H9 (cell line): ENCODE data around the gene FHIT. TPM values are rescaled to one million over a fixed set of nuclear protein-coding genes. Genes with fewer than 3 reads are reported as not detected.

Experiments used
- DNase-seq: peaks from one replicate; pipeline ENCODE4 v3.0.0-alpha.2; 2017
- H2AFZ ChIP-seq: one replicate; pipeline ENCODE4 v1.6.1; 2013; ENCODE audit warnings: mild to moderate bottlenecking, low read length, control low read depth, moderate library complexity
- H2AK5ac ChIP-seq: 2 replicates; pipeline ENCODE4 v1.6.1; 2013; ENCODE audit warnings: low read length, control low read depth, mixed read lengths; ENCODE audit not compliant: insufficient read length
- H2BK120ac ChIP-seq: one replicate; pipeline ENCODE4 v1.6.1; 2013; ENCODE audit warnings: low read depth, mild to moderate bottlenecking, low read length, control low read depth, inconsistent platforms; ENCODE audit not compliant: poor library complexity, severe bottlenecking
- H2BK12ac ChIP-seq: 2 replicates; pipeline ENCODE4 v1.6.1; 2013; ENCODE audit warnings: low read length, control low read depth, mixed read lengths, low read depth; ENCODE audit not compliant: insufficient read length
- H2BK15ac ChIP-seq: 2 replicates; pipeline ENCODE4 v1.6.1; 2013; ENCODE audit warnings: low read depth, low read length, control low read depth
- H2BK20ac ChIP-seq: one replicate; pipeline ENCODE4 v1.6.1; 2013; ENCODE audit warnings: low read depth, mild to moderate bottlenecking, low read length, control low read depth, inconsistent platforms; ENCODE audit not compliant: poor library complexity, severe bottlenecking
- H2BK5ac ChIP-seq: 2 replicates; pipeline ENCODE4 v1.6.1; 2013; ENCODE audit warnings: low read length, control low read depth, mixed read lengths; ENCODE audit not compliant: insufficient read length
- H3K14ac ChIP-seq: 2 replicates; pipeline ENCODE4 v1.6.1; 2013; ENCODE audit warnings: low read length, control low read depth; ENCODE audit not compliant: insufficient read depth
- H3K18ac ChIP-seq: 2 replicates; pipeline ENCODE4 v1.6.1; 2013; ENCODE audit warnings: low read depth, mild to moderate bottlenecking, mixed read lengths, low read length, control low read depth; ENCODE audit not compliant: insufficient read length
- H3K23ac ChIP-seq: 2 replicates; pipeline ENCODE4 v1.6.1; 2013; ENCODE audit warnings: low read length, control low read depth, mixed read lengths, low read depth; ENCODE audit not compliant: insufficient read length
- H3K23me2 ChIP-seq: 2 replicates; pipeline ENCODE4 v1.6.1; 2013; ENCODE audit warnings: low read depth, mild to moderate bottlenecking, mixed read lengths, low read length, control low read depth; ENCODE audit not compliant: insufficient read length, poor library complexity, severe bottlenecking
- H3K27ac ChIP-seq: 2 replicates; pipeline ENCODE4 v1.5.1; 2013; ENCODE audit warnings: low read length, control low read depth, mixed read lengths, low read depth; ENCODE audit not compliant: insufficient read length
- H3K27me3 ChIP-seq: 2 replicates; pipeline ENCODE4 v1.6.1; 2013; ENCODE audit warnings: low read length, control low read depth, inconsistent platforms; ENCODE audit not compliant: insufficient read depth
- H3K4ac ChIP-seq: 2 replicates; pipeline ENCODE4 v1.6.1; 2013; ENCODE audit warnings: low read depth, mild to moderate bottlenecking, control low read depth, inconsistent platforms, low read length, moderate library complexity
- H3K4me1 ChIP-seq: 2 replicates; pipeline ENCODE4 v1.6.1; 2013; ENCODE audit warnings: low read length, control low read depth, inconsistent platforms; ENCODE audit not compliant: insufficient read depth
- H3K4me2 ChIP-seq: 2 replicates; pipeline ENCODE4 v1.6.1; 2013; ENCODE audit warnings: low read length, control low read depth, mixed read lengths; ENCODE audit not compliant: insufficient read length, insufficient read depth
- H3K56ac ChIP-seq: 2 replicates; pipeline ENCODE4 v1.6.1; 2013; ENCODE audit warnings: low read depth, mild to moderate bottlenecking, mixed read lengths, low read length, control low read depth; ENCODE audit not compliant: insufficient read length
- H3K79me1 ChIP-seq: 2 replicates; pipeline ENCODE4 v1.6.1; 2013; ENCODE audit warnings: low read depth, mild to moderate bottlenecking, moderate library complexity, low read length, control low read depth, inconsistent platforms; ENCODE audit not compliant: insufficient read depth, poor library complexity, severe bottlenecking
- H3K79me2 ChIP-seq: 2 replicates; pipeline ENCODE4 v1.6.1; 2013; ENCODE audit warnings: low read length, control low read depth, inconsistent platforms; ENCODE audit not compliant: insufficient read depth
- H3K9ac ChIP-seq: 2 replicates; pipeline ENCODE4 v1.6.1; 2013; ENCODE audit warnings: low read length, control low read depth, mixed read lengths; ENCODE audit not compliant: insufficient read length; ENCODE audit errors: extremely low read depth
- H3K9me3 ChIP-seq: one replicate; pipeline ENCODE4 v1.6.1; 2013; ENCODE audit warnings: low read depth, low read length, inconsistent platforms; ENCODE audit not compliant: control insufficient read depth
- H3T11ph ChIP-seq: one replicate; pipeline ENCODE4 v1.6.1; 2013; ENCODE audit warnings: mild to moderate bottlenecking, low read length, control low read depth, inconsistent platforms
- H4K20me1 ChIP-seq: one replicate; pipeline ENCODE4 v1.6.1; 2013; ENCODE audit not compliant: control insufficient read depth, insufficient read length, insufficient read depth
- H4K5ac ChIP-seq: 2 replicates; pipeline ENCODE4 v1.6.1; 2013; ENCODE audit warnings: low read depth, mild to moderate bottlenecking, mixed read lengths, low read length, control low read depth; ENCODE audit not compliant: insufficient read length
- H4K8ac ChIP-seq: replicated peaks from 2 replicates; pipeline ENCODE4 v1.6.1; 2013; ENCODE audit warnings: low read length, control low read depth, mixed read lengths, low read depth; ENCODE audit not compliant: insufficient read length
- H4K91ac ChIP-seq: 2 replicates; pipeline ENCODE4 v1.6.1; 2013; ENCODE audit warnings: low read depth, mild to moderate bottlenecking, moderate library complexity, mixed read lengths, low read length, control low read depth; ENCODE audit not compliant: insufficient read length
- H3K27ac Mint-ChIP-seq, 3 experiments: 2 replicates in 2 of 3; 3 replicates in 1 of 3; pipeline ENCODE4 v1.8.0; 2020 to 2021; ENCODE audit warnings: mixed read lengths in 3 of 3, mild to moderate bottlenecking in 1 of 3, moderate library complexity in 1 of 3
- H3K27me3 Mint-ChIP-seq: 2 replicates; pipeline ENCODE4 v1.8.0; 2021; ENCODE audit warnings: low read depth, mild to moderate bottlenecking, moderate library complexity, mixed read lengths
- H3K36me3 Mint-ChIP-seq, 3 experiments: 2 replicates in 2 of 3; 3 replicates in 1 of 3; pipeline ENCODE4 v1.8.0; 2020 to 2021; ENCODE audit warnings: low read depth in 3 of 3, mixed read lengths in 3 of 3; ENCODE audit not compliant: insufficient read depth in 1 of 3
- H3K4me1 Mint-ChIP-seq, 2 experiments: 2 replicates each; pipeline ENCODE4 v1.8.0; 2020; ENCODE audit warnings: mixed read lengths in 2 of 2
- H3K4me3 Mint-ChIP-seq, 2 experiments: 2 replicates in 1 of 2; 3 replicates in 1 of 2; pipeline ENCODE4 v1.8.0; 2020 to 2021; ENCODE audit warnings: mild to moderate bottlenecking in 2 of 2, mixed read lengths in 2 of 2, moderate library complexity in 1 of 2
- H3K9me3 Mint-ChIP-seq, 2 experiments: 2 replicates in 1 of 2; 3 replicates in 1 of 2; pipeline ENCODE4 v1.8.0; 2020; ENCODE audit warnings: mild to moderate bottlenecking in 2 of 2, mixed read lengths in 2 of 2, moderate library complexity in 1 of 2
- WGBS: extraction: QIAGEN DNeasy Blood & Tissue Kit; methylation state at CpG from one replicate; pipeline ENCODE4 v1.1.7; 2013; ENCODE audit warnings: missing lambda C conversion rate, low lambda C conversion rate, mixed read lengths; ENCODE audit not compliant: insufficient read length; ENCODE audit errors: extremely low coverage; 5-methylcytosine and 5-hydroxymethylcytosine counted together
- total RNA-seq: library from RNA; stranded (reverse); gene quantifications from 2 replicates; pipeline ENCODE4 v1.2.1, GENCODE V29; 2021
- TF ChIP-seq, protein P1 (sequence below): fragments of 200-600 bp; sonication (generic); conservative IDR thresholded peaks from 3 replicates; pipeline ENCODE4 v1.8.0; 2021; ENCODE audit warnings: antibody characterized with exemption, mild to moderate bottlenecking

FHIT gene
- total RNA-seq, 1 experiment from 2014 or later: 3.0 TPM

DNA sequence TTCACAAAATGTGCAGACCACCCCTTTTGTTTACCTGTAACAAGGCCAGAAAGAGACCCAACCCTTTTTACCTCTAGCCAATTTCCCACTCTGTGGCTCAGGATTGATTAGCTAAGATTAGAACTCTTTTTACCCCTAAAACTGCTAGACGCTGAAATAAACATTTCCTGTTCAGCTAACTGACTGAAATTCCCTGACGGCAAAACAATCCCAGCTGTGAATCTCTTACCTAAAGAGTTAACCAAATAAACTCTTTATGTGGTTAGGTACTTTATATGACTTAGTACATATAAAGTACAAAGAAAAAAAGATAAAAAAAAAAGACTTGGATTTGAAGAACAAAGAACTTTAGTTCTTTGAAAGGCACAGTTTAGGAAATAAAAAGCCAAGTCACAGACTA, 988.7 kb downstream of the FHIT start:
- H3K27ac Mint-ChIP-seq: no peak overlapping the region

More for the DNA sequence above, 988.7 kb downstream of the FHIT start:
- Histone ChIP-seq H3T11ph (no peak overlapping the region), H3K9ac (no peak overlapping the region), H3K4me1 (no peaks in the 10 kb centered on the region), H4K20me1 (no peaks in the 10 kb centered on the region), H2AFZ (no peak overlapping the region), H2BK15ac (no peak overlapping the region), H3K23ac (no peak overlapping the region), H3K27ac (no peak overlapping the region), H2BK5ac (no peak overlapping the region), H3K14ac (no peak overlapping the region), H3K56ac (no peak overlapping the region), H2BK120ac (no peak overlapping the region), H2BK12ac (no peak overlapping the region), H2BK20ac (no peak overlapping the region), H3K4me2 (no peak overlapping the region), H3K23me2 (no peaks in the 10 kb centered on the region), H2AK5ac (no peak overlapping the region), H4K8ac (no peak overlapping the region), H3K79me2 (no peaks in the 10 kb centered on the region), H3K79me1 (no peaks in the 10 kb centered on the region), H4K5ac (no peak overlapping the region), H4K91ac (no peak overlapping the region), H3K4ac (no peak overlapping the region), H3K27me3 (no peaks in the 10 kb centered on the region), H3K18ac (no peak overlapping the region), H3K9me3 (no peaks in the 10 kb centered on the region)
- no peaks in the 10 kb centered on the region for H3K36me3 Mint-ChIP-seq
- no peaks in the 10 kb centered on the region for H3K9me3 Mint-ChIP-seq
- H3K4me1 Mint-ChIP-seq: peaks cover 8 to 10% of the 10 kb centered on the region in 2 experiments
- DNase-seq: no peak
- TF ChIP-seq, protein P1, sequence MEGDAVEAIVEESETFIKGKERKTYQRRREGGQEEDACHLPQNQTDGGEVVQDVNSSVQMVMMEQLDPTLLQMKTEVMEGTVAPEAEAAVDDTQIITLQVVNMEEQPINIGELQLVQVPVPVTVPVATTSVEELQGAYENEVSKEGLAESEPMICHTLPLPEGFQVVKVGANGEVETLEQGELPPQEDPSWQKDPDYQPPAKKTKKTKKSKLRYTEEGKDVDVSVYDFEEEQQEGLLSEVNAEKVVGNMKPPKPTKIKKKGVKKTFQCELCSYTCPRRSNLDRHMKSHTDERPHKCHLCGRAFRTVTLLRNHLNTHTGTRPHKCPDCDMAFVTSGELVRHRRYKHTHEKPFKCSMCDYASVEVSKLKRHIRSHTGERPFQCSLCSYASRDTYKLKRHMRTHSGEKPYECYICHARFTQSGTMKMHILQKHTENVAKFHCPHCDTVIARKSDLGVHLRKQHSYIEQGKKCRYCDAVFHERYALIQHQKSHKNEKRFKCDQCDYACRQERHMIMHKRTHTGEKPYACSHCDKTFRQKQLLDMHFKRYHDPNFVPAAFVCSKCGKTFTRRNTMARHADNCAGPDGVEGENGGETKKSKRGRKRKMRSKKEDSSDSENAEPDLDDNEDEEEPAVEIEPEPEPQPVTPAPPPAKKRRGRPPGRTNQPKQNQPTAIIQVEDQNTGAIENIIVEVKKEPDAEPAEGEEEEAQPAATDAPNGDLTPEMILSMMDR: no peak
- WGBS: no CpG with 5 or more reads among the region's 2 CpGs
- no peaks in the 10 kb centered on the region for H3K27me3 Mint-ChIP-seq
- no peak overlapping the region for H3K4me3 Mint-ChIP-seq
